Measurements from ENCODE around the gene NHSL2.
"Not testable (repeated sequence)": the region's sequence is repeated elsewhere in the genome, so short reads cannot be mapped to it uniquely, and the experiment has no call there.

Gene NHSL2

DNA sequence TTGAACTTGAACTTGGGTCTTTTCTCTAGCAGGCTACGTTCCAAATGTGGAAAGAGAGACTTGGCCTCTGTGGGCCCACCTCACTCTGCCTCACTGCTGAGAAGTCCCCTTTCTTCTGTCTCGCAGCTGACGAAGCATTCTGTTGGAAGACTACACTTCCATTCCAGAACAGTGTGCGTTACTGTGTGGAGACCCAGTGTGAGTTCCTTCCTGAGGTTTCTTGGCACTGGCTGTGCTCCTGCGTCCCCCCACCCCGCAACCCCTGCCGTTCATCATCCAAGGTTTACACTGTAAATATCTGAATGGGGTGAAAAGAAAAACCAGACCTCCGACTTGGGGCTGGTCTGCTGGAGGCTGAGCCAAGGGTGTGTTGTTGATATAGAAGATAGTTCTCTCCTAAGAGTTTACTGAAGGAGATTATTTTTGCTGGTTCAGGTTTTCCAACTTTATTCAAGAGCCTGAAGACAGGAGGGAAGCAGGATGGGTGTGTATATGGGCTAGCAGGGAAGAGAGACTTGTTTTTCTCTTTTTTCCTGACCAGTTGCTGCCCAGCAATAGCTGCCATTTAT, 34.7 kb downstream of the NHSL2 start:
- Histone ChIP-seq H3K27me3 (ENCODE audit: control insufficient read depth, insufficient read depth, low read length) (no peaks in the 10 kb centered on the region), H3K9me3 (ENCODE audit: control insufficient read depth, insufficient read depth, low read depth, low read length) (peaks cover 6% of the 10 kb centered on the region; the same call in 1 of the 2 replicates), H3K9ac (ENCODE audit: low read length) (no peak overlapping the region)

DNA sequence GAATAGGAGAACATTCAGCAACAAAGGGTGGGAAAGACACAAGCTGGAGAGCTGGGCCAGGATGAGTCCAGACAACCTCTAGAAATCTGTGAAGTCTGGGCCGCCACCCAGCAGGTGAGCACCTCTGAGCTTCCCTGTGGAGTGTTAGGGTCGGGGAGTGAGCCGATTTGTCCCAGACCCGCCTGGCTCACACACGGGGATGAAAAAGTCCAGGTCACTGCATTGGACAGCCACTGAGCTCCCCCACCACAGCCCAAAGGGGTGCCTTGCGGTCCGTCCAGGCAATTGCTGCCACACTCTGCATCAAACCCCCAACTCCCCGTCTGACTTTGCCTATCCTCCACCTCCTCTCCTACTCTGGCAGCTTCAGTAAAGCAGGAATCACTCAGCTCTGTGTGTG, 38.7 kb downstream of the NHSL2 start:
- Histone ChIP-seq H3K27ac (ENCODE audit: low read depth, low read length) (no peak overlapping the region), H3K4me3 (ENCODE audit: low read depth, low read length) (no peak overlapping the region), H3K9me3 (ENCODE audit: control insufficient read depth, insufficient read depth, low read depth, low read length) (peaks cover 4% of the 10 kb centered on the region; the same call in 1 of the 2 replicates), H3K36me3 (ENCODE audit: control insufficient read depth, insufficient read depth, low read length) (no peaks in the 10 kb centered on the region), H3K4me1 (ENCODE audit: control insufficient read depth, insufficient read depth, low read length) (peaks cover 53% of the 10 kb centered on the region), H3K27me3 (ENCODE audit: control insufficient read depth, insufficient read depth, low read length) (no peaks in the 10 kb centered on the region), H3K9ac (ENCODE audit: low read length) (no peak overlapping the region)

More for the DNA sequence above, 34.7 kb downstream of the NHSL2 start:
- Histone ChIP-seq H3K36me3 (ENCODE audit: control insufficient read depth, insufficient read depth, low read length) (no peaks in the 10 kb centered on the region), H3K27ac (ENCODE audit: low read depth, low read length) (no peak overlapping the region), H3K4me3 (ENCODE audit: low read depth, low read length) (no peak overlapping the region), H3K4me1 (ENCODE audit: control insufficient read depth, insufficient read depth, low read length) (peaks cover 59% of the 10 kb centered on the region)

DNA sequence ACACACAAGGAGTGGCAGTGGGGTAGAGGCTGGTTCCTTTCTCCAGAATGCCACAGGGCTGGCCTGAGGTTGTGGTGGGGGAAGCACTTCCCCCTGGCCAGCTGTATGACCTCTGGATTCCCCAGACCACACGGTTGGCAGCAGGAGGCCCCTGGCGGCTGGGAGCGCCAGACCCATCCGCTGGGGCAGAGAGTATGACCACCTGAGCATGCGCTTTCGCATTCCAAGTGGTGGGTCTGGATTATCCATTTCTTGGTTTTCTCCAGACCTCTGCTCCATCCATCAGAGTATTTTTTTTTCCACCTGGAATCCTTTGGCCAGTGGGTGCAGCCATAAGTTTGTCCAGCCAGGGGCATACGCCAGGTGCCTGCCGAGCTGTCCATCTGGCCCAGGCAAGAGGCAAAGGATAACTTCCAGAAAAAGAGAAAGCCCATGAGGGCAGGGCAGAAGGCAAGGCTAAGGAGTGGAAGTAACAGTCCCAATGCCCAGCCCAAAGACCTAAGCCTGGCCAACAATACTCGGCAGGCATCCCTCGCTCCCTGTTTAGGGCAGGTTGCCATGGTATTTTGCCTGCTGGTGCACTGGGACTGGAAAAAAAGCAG, 39.3 kb downstream of the NHSL2 start:
- Histone ChIP-seq H3K4me3 (ENCODE audit: low read depth, low read length) (no peak overlapping the region), H3K9ac (ENCODE audit: low read length) (no peak overlapping the region), H3K27ac (ENCODE audit: low read depth, low read length) (no peak overlapping the region), H3K36me3 (ENCODE audit: control insufficient read depth, insufficient read depth, low read length) (no peaks in the 10 kb centered on the region), H3K4me1 (ENCODE audit: control insufficient read depth, insufficient read depth, low read length) (peaks cover 59% of the 10 kb centered on the region), H3K27me3 (ENCODE audit: control insufficient read depth, insufficient read depth, low read length) (no peaks in the 10 kb centered on the region), H3K9me3 (ENCODE audit: control insufficient read depth, insufficient read depth, low read depth, low read length) (peaks cover 4% of the 10 kb centered on the region; the same call in 1 of the 2 replicates)

DNA sequence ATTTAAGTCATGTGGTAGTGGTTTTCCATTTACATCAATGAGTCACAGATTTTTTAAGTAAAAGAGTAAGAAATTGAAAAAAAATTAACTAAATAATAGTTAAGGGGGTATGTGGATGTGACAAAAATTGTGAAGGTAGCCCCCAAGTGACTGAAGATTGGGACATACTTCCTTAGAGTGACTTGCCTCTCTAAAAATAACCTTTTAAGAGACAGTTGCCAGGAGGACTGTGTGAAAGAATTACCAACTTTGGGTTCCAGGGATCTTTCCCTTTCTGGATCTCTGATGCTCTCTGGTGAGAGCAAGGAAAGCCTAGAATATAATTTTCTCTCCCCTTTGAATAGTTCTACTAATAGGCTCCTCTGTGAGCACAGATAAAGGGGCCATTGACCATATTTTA, 42.7 kb downstream of the NHSL2 start:
- Histone ChIP-seq H3K27ac (ENCODE audit: low read depth, low read length) (no peak overlapping the region), H3K4me3 (ENCODE audit: low read depth, low read length) (no peak overlapping the region), H3K9me3 (ENCODE audit: control insufficient read depth, insufficient read depth, low read depth, low read length) (peaks cover 4% of the 10 kb centered on the region; the same call in 1 of the 2 replicates), H3K4me1 (ENCODE audit: control insufficient read depth, insufficient read depth, low read length) (peaks cover 75% of the 10 kb centered on the region), H3K27me3 (ENCODE audit: control insufficient read depth, insufficient read depth, low read length) (no peaks in the 10 kb centered on the region), H3K36me3 (ENCODE audit: control insufficient read depth, insufficient read depth, low read length) (no peaks in the 10 kb centered on the region), H3K9ac (ENCODE audit: low read length) (no peak overlapping the region)

DNA sequence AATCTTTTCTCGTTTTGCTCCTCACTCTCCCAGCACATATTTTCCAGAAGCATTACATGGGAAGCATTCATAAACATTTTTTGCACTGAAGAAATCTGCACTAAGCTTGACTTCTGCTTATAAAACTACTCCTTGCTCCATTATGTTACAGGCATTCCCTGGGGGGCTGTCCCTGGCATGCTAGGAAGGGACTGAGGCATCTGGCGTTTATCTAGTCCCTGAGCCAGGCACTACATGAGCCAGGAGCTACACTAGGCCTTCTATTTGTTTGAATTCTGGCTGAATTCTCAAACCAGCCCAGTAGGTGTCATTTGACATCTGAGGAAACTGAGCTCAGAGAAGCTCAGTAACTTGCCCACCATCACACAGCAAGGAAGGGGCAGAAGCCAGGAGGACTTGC, 43.3 kb downstream of the NHSL2 start:
- H3K36me3 ChIP-seq (ENCODE audit: control insufficient read depth, insufficient read depth, low read length): no peaks in the 10 kb centered on the region
- H3K9ac ChIP-seq (ENCODE audit: low read length): no peak overlapping the region
- H3K27ac ChIP-seq (ENCODE audit: low read depth, low read length): no peak overlapping the region
- H3K9me3 ChIP-seq (ENCODE audit: control insufficient read depth, insufficient read depth, low read depth, low read length): peaks cover 4% of the 10 kb centered on the region; the same call in 1 of the 2 replicates
- no peaks in the 10 kb centered on the region for H3K27me3 ChIP-seq (ENCODE audit: control insufficient read depth, insufficient read depth, low read length)
- peaks cover 81% of the 10 kb centered on the region for H3K4me1 ChIP-seq (ENCODE audit: control insufficient read depth, insufficient read depth, low read length)
- H3K4me3 ChIP-seq (ENCODE audit: low read depth, low read length): no peak overlapping the region

DNA sequence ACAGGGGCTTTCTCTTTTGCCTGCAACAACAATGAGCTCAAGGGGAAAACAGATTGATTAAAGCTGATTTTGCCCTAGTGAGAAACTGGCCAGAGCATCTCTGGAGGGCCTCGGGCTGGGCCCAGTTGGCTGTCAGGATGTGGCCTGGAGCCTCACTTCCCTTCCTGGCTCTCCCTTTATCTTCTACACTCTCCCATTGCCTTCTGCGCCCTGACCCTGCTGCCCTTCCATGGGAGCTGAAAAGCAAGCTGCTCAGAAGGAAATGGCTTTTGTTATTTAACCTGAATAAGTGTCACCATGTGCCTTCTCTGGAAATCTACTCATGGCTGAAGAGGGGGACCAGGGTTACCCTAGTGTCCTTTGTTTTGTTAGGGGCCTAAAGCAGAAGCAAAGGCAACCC, 43.8 kb downstream of the NHSL2 start:
- Histone ChIP-seq H3K27me3 (ENCODE audit: control insufficient read depth, insufficient read depth, low read length) (no peaks in the 10 kb centered on the region), H3K4me1 (ENCODE audit: control insufficient read depth, insufficient read depth, low read length) (peaks cover 80% of the 10 kb centered on the region), H3K4me3 (ENCODE audit: low read depth, low read length) (no peak overlapping the region), H3K9ac (ENCODE audit: low read length) (no peak overlapping the region), H3K9me3 (ENCODE audit: control insufficient read depth, insufficient read depth, low read depth, low read length) (peaks cover 3% of the 10 kb centered on the region; the same call in 1 of the 2 replicates), H3K27ac (ENCODE audit: low read depth, low read length) (no peak overlapping the region), H3K36me3 (ENCODE audit: control insufficient read depth, insufficient read depth, low read length) (no peaks in the 10 kb centered on the region)

DNA sequence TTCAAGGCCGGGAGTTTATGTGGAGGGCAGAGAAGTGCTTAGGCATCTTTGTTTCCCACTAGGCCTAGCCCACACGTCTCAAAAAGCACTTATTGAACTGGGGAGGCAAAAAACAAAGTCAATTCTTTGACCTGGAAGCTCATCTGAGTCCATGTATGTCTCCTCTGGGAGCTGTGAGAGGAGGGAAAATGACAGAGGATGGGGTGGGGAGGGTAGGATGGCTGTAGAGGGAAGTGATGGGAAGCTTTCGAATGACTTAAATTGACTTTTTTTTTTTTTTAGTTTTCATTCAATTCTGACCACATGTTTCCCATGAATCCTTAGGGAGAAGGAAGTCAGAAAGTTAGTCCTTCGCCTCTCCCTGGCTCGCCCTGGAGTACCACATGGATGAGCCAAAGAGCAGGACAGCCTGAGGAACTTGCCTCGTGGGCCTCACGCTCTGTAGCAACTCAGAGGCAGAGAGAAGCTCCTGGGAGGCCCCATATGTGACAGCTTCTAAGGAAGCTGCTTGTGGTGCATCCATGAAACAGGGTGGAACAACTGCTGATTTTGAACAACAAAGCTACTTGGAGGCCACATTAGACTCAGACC, 45.0 kb downstream of the NHSL2 start:
- no peaks in the 10 kb centered on the region for H3K27me3 ChIP-seq (ENCODE audit: control insufficient read depth, insufficient read depth, low read length)
- peaks cover 4% of the 10 kb centered on the region for H3K9me3 ChIP-seq (ENCODE audit: control insufficient read depth, insufficient read depth, low read depth, low read length)
- H3K9ac ChIP-seq (ENCODE audit: low read length): no peak overlapping the region
- peaks cover 74% of the 10 kb centered on the region for H3K4me1 ChIP-seq (ENCODE audit: control insufficient read depth, insufficient read depth, low read length)
- no peak overlapping the region for H3K4me3 ChIP-seq (ENCODE audit: low read depth, low read length)
- no peak overlapping the region for H3K27ac ChIP-seq (ENCODE audit: low read depth, low read length)
- no peaks in the 10 kb centered on the region for H3K36me3 ChIP-seq (ENCODE audit: control insufficient read depth, insufficient read depth, low read length)

DNA sequence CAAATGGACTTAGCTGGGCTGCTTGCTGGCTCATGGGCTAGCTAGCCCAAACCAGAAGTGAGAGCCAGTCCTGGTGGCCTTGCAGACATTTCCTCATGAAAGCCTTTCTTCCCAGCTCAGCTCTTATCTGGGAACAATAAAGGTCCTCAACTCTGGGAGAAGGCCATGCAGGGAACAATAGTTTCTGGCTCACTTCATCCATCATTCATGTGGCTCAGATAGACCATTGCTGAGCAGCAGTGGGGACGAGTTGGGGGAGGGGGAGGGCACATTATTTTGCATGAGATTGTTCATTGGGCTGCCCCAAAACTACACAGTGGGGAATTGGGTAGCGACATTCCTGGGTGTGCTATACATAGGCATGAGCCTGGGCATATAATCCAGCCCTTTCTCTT, 47.6 kb downstream of the NHSL2 start:
- Histone ChIP-seq H3K27me3 (ENCODE audit: control insufficient read depth, insufficient read depth, low read length) (no peaks in the 10 kb centered on the region), H3K27ac (ENCODE audit: low read depth, low read length) (peak overlapping the region; percentile 96), H3K9ac (ENCODE audit: low read length) (peak overlapping the region; percentile 87), H3K36me3 (ENCODE audit: control insufficient read depth, insufficient read depth, low read length) (no peaks in the 10 kb centered on the region), H3K9me3 (ENCODE audit: control insufficient read depth, insufficient read depth, low read depth, low read length) (peaks cover 6% of the 10 kb centered on the region; the same call in 1 of the 2 replicates), H3K4me3 (ENCODE audit: low read depth, low read length) (peak overlapping the region; percentile 52), H3K4me1 (ENCODE audit: control insufficient read depth, insufficient read depth, low read length) (peaks cover 55% of the 10 kb centered on the region)

DNA sequence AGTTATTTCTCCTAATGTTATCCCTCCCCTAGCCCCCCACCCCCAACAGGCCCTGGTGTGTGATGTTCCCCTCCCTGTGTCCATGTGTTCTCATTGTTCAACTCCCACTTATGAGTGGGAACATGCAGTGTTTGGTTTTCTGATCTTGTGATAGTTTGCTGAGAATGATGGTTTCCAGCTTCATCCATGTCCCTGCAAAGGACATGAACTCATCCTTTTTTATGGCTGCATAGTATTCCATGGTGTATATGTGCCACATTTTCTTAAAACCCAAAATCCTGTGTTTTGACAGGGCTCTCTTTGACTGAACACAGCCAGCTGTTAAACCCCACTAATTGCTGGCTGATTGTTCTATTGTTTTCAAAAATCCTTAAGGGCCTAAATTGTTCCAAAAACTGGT, 53.5 kb downstream of the NHSL2 start:
- H3K4me1 ChIP-seq (ENCODE audit: control insufficient read depth, insufficient read depth, low read length): not testable (repeated sequence)

DNA sequence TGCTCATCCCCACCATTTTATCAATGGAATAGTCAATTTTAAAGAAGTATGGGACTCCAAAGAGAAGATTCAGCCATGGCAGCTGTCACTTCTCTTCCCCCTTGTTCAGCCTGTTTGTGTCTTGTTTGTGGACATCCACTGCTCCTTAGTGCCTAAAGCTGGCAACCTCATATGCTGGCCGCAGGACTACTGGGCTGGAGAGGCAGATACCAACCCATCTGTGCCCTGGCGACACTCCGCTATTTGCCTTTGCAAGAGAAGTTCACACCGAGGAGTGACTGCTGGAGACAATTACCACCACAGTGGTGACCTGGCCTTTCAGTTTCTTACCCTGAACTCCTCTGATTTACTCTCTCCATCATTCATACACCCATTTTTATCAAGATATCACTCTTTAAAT, 64.3 kb downstream of the NHSL2 start:
- H3K36me3 ChIP-seq (ENCODE audit: control insufficient read depth, insufficient read depth, low read length): no peaks in the 10 kb centered on the region
- peaks cover 34% of the 10 kb centered on the region; the same call in 1 of the 2 replicates for H3K4me1 ChIP-seq (ENCODE audit: control insufficient read depth, insufficient read depth, low read length)
- H3K27ac ChIP-seq (ENCODE audit: low read depth, low read length): no peak overlapping the region
- no peak overlapping the region for H3K4me3 ChIP-seq (ENCODE audit: low read depth, low read length)
- no peak overlapping the region for H3K9ac ChIP-seq (ENCODE audit: low read length)
- no peaks in the 10 kb centered on the region for H3K27me3 ChIP-seq (ENCODE audit: control insufficient read depth, insufficient read depth, low read length)
- peaks cover 5% of the 10 kb centered on the region; the same call in 1 of the 2 replicates for H3K9me3 ChIP-seq (ENCODE audit: control insufficient read depth, insufficient read depth, low read depth, low read length)

More for the DNA sequence above, 53.5 kb downstream of the NHSL2 start:
- peaks cover 16% of the 10 kb centered on the region for H3K9me3 ChIP-seq (ENCODE audit: control insufficient read depth, insufficient read depth, low read depth, low read length)
- not testable (repeated sequence) for H3K27me3 ChIP-seq (ENCODE audit: control insufficient read depth, insufficient read depth, low read length); H3K9ac ChIP-seq (ENCODE audit: low read length); H3K27ac ChIP-seq (ENCODE audit: low read depth, low read length); H3K4me3 ChIP-seq (ENCODE audit: low read depth, low read length); H3K36me3 ChIP-seq (ENCODE audit: control insufficient read depth, insufficient read depth, low read length)

DNA sequence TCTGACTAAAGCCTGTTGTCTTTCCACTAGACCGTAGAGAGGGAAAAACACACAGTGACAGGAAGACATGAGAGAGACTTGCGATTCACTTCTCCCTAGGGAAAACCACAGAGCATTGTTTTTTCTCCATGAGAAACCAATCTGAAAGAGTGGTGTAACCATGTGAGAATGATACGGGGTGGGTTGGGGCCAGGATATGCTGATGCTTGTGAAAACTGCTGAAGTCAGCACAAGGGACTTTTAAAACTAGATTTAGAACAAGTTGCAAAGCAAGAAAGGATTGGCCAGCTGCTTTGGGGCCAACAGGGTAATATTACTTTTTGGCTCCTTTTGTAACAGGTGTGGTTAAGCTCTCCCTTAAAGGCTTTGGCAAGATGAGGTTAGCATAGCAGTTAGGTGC, 66.1 kb downstream of the NHSL2 start:
- Histone ChIP-seq H3K4me1 (ENCODE audit: control insufficient read depth, insufficient read depth, low read length) (peaks cover 34% of the 10 kb centered on the region; the same call in 1 of the 2 replicates), H3K4me3 (ENCODE audit: low read depth, low read length) (no peak overlapping the region), H3K36me3 (ENCODE audit: control insufficient read depth, insufficient read depth, low read length) (no peaks in the 10 kb centered on the region), H3K27ac (ENCODE audit: low read depth, low read length) (no peak overlapping the region), H3K9ac (ENCODE audit: low read length) (no peak overlapping the region), H3K9me3 (ENCODE audit: control insufficient read depth, insufficient read depth, low read depth, low read length) (peaks cover 8% of the 10 kb centered on the region), H3K27me3 (ENCODE audit: control insufficient read depth, insufficient read depth, low read length) (no peaks in the 10 kb centered on the region)

All from HUES6 (cell line).